Activated naive CD8-positive, alpha-beta T cell (primary cell): ENCODE results near the gene CHD9NB.

Experiments
- H3K27ac Mint-ChIP-seq: one replicate; pipeline ENCODE4 v1.8.0; 2021; ENCODE audit warnings: mixed read lengths
- H3K27me3 Mint-ChIP-seq: one replicate; pipeline ENCODE4 v1.8.0; 2021; ENCODE audit warnings: mixed read lengths
- H3K36me3 Mint-ChIP-seq: one replicate; pipeline ENCODE4 v1.8.0; 2021; ENCODE audit warnings: mixed read lengths
- H3K4me1 Mint-ChIP-seq: one replicate; pipeline ENCODE4 v1.8.0; 2021; ENCODE audit warnings: low read depth, mixed read lengths
- H3K4me3 Mint-ChIP-seq: one replicate; pipeline ENCODE4 v1.8.0; 2021; ENCODE audit warnings: mild to moderate bottlenecking, mixed read lengths
- H3K9me3 Mint-ChIP-seq: one replicate; pipeline ENCODE4 v1.8.0; 2021; ENCODE audit warnings: low read depth, mixed read lengths

The CHD9NB gene

DNA sequence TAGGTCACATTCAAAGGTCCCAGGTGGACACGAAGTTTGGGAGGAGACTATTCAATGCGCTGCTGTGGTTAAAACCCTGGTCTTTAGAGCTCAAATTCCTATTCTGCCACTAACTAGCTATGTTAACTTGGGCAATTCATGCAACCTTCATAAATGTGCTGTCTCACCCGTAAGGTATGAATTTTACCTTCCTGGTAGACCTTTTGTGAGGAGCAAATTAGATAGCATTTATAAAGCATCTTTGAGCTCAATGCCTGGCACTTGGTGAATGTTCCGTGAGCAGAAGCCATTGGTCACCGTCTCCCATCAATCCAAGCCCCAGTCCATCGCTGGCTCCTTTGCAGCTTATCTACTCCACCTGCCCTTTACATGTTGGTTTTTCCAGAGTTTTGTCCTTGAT is 16.6 kb downstream of the CHD9NB start:
- Mint-ChIP-seq H3K27me3 (peaks cover 6% of the 10 kb centered on the region), H3K4me3 (no peak overlapping the region), H3K36me3 (peaks cover 5% of the 10 kb centered on the region), H3K9me3 (no peaks in the 10 kb centered on the region), H3K27ac (no peak overlapping the region), H3K4me1 (no peaks in the 10 kb centered on the region)

DNA sequence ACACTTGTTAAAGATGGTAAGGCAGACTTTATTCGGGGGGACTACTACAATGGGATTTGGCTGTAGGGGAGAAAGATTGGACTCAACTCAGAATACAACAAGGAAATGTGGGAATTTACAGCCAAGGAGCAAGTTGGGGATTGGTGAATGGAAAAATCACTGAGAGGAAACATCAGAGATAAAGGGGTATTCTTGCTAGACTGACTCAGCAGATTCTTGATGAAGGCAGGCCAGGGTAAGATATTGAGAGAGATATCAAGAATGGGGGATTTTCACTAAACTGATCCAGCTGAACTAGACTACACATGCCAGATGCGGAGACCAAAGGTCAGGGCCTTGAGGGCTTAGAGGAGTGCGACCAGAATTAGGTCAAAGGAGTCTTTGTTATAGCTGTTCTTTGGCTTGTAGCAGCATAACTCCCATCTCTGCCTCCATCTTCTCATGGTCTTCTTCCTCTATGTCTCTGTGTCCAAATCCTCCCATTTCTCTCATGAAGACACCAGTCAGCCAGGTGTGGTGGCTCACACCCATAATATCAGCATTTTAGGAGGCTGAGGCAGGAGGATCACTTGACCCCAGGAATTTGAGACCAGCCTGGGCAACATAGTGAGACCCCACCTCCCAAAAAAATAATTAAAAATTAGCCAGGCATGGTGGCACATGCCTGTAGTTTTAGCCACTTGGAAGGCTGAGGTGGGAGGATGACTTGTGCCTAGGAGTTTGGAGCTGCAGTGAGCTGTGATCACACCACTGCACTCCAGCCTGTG is 17.3 kb downstream of the CHD9NB start:
- Mint-ChIP-seq H3K36me3 (peaks cover 5% of the 10 kb centered on the region), H3K27ac (no peak overlapping the region), H3K4me3 (no peak overlapping the region), H3K27me3 (peaks cover 6% of the 10 kb centered on the region), H3K9me3 (no peaks in the 10 kb centered on the region), H3K4me1 (no peaks in the 10 kb centered on the region)

DNA sequence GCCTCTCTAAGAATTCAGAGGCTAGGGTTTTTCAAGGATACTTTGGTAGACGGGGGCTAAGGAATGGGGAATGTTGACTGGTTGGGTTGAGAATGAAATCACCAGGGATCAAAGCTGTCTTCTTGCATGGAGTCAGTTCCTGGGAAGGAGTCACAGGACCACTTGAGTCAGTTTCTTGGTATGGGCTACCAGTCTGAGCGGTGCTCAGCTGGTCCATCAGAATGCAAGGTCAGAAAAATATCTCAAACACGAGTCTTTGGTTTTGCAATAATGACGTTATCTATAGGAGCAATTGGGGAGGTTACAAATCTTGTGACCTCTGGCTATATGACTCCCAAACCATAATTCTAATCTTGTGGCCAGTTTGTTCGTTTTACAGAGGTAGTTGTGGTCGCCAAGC is 18.4 kb downstream of the CHD9NB start:
- Mint-ChIP-seq H3K27ac (no peak overlapping the region), H3K4me1 (no peaks in the 10 kb centered on the region), H3K4me3 (no peak overlapping the region), H3K36me3 (peaks cover 5% of the 10 kb centered on the region), H3K9me3 (no peaks in the 10 kb centered on the region), H3K27me3 (peaks cover 9% of the 10 kb centered on the region)

DNA sequence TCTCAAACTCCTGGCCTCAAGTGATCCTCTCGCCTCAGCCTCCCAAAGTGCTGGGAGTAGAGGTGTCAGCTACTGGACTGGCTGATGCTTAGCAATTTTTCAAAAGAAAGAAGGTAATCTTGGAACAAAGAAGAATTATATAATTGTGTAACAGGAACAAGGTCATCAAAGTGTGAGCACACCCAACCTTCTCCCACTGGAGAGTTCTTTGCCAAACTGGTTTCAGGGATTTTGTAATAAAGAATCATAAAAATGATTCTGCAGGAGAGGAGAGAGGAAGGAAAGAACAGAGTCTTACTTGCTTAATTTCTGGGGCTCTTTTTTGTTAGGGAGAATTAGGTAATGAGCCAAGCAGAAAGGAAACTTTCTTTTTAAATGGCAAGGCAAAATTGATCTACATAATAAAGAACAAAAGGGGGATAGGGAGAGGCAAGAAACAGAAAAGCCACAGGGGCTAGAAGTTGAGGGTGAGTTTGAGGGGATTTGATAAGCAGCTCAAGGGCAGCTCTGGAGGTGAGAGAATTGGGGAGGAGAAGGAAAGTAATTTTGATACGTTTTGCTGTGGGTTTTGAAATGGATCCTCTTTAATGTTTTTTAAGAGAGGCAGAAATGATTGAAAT is 21.3 kb downstream of the CHD9NB start:
- H3K36me3 Mint-ChIP-seq = peaks cover 5% of the 10 kb centered on the region
- H3K4me3 Mint-ChIP-seq = no peak overlapping the region
- H3K27me3 Mint-ChIP-seq = peaks cover 11% of the 10 kb centered on the region
- no peaks in the 10 kb centered on the region for H3K9me3 Mint-ChIP-seq
- H3K27ac Mint-ChIP-seq = no peak overlapping the region
- H3K4me1 Mint-ChIP-seq = no peaks in the 10 kb centered on the region

DNA sequence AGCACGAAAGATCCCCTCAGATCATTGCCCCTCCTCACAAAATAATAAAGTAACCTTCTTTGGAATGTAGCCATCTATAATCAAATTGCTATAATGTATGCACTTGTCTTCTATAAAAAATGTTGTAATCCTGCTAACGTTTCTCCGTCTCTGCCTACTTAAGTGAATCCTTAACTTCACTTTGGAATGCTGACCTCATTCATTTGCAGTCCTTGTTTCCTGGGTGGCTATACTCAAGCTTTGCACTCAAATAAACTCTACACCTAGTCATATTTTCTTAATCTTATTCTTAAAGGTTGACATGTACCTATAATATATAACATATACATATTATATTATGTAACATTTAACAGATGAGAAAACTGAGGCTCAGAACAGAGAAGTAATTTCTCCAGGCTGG is 22.7 kb downstream of the CHD9NB start:
- Mint-ChIP-seq H3K4me3 (no peak overlapping the region), H3K4me1 (no peaks in the 10 kb centered on the region), H3K27ac (no peak overlapping the region), H3K36me3 (peaks cover 5% of the 10 kb centered on the region), H3K9me3 (no peaks in the 10 kb centered on the region), H3K27me3 (peaks cover 12% of the 10 kb centered on the region)

DNA sequence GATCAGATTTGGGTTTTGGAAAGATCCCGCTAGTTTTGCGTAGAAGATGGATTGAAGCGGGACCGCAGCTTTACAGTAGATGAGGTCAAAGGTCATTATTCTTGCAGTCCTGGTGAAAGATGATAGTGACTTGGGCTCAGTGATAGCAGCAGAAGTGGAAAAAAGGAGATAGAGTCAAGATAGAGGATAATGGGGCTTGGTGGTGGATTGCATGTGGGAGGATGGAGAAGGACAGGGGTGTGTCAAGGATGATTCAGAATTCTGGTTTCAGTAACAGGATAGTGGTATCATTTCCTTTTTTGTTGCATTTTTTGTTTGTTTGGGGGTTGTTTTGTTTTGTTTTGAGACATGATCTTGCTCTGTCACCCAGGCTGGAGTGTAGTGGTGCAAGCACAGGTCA is 28.7 kb downstream of the CHD9NB start:
- no peaks in the 10 kb centered on the region for H3K4me1 Mint-ChIP-seq
- H3K27me3 Mint-ChIP-seq = peaks cover 3% of the 10 kb centered on the region
- H3K27ac Mint-ChIP-seq = no peak overlapping the region
- H3K36me3 Mint-ChIP-seq = no peaks in the 10 kb centered on the region
- no peak overlapping the region for H3K4me3 Mint-ChIP-seq
- H3K9me3 Mint-ChIP-seq = no peaks in the 10 kb centered on the region

DNA sequence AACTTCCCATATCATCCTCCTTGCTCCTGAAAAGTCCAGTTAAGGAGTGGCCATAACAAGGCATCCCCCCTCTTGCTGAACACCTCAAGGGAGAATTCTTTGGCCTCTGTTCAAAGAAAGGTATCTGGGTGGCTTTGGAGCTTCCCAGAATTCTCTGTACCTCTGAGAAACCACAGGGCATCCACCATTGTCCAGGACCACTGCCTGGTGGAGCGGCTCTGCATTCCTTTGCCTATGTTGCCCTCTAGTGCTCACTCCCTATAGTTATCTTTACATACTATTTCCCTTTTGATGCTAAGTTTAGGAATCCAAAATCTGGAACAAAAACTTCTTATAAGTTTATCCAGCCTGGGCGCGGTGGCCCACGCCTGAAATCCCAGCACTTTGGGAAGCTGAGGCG is 30.3 kb downstream of the CHD9NB start:
- Mint-ChIP-seq H3K4me3 (no peak overlapping the region), H3K9me3 (no peaks in the 10 kb centered on the region), H3K27ac (no peak overlapping the region), H3K27me3 (peaks cover 1% of the 10 kb centered on the region), H3K4me1 (no peaks in the 10 kb centered on the region), H3K36me3 (no peaks in the 10 kb centered on the region)

DNA sequence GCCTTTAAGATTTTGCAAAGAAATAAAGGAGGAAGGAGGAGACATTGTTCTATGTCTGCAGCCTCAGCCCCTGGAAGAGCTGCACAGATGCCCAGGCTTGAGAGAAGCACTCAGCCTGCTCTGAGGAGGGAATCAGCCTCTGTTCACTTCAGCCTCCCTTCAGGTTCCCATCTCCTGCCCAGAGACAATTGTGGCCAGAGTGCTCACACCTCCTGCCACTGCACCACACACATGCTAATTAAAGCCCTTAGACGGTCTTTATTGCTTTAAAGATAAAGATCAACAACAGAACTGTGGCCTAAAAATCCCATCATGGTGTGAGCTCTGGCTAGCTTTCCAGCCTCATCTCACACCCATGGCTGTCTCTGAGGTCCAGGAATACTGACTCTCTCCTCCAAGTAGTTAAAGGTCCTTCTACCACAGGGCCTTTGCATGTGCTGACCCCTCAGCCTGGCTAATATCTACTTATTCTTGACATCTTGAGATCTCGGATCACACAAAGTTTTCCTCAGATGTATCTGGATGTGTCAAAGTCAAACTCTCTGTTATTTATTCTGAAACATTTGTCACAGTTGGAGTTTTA is 33.8 kb downstream of the CHD9NB start:
- peaks cover 7% of the 10 kb centered on the region for H3K27me3 Mint-ChIP-seq
- no peaks in the 10 kb centered on the region for H3K9me3 Mint-ChIP-seq
- no peak overlapping the region for H3K4me3 Mint-ChIP-seq
- no peaks in the 10 kb centered on the region for H3K4me1 Mint-ChIP-seq
- no peaks in the 10 kb centered on the region for H3K36me3 Mint-ChIP-seq
- no peak overlapping the region for H3K27ac Mint-ChIP-seq

DNA sequence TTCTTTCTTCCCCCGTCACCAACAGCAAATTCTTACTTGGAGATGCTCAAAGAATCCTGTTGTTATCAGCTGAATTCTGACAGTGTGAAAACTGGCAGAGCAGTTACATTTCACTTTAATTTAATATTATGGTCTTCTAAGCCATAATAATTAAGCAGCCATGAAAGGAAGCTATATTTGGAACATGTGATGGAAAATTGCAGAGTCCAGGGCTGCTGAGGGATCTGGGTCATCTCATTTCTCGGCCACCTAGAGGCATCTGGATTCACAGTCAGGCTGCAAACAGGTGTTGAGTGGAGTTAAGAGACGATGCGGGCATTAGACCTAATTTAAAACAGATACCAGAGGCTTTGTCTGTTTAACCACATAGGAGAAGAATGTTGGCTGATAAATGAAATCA is 38.4 kb downstream of the CHD9NB start:
- Mint-ChIP-seq H3K4me3 (no peak overlapping the region), H3K27ac (no peak overlapping the region), H3K9me3 (no peaks in the 10 kb centered on the region), H3K36me3 (no peaks in the 10 kb centered on the region), H3K27me3 (peaks cover 13% of the 10 kb centered on the region), H3K4me1 (no peaks in the 10 kb centered on the region)

DNA sequence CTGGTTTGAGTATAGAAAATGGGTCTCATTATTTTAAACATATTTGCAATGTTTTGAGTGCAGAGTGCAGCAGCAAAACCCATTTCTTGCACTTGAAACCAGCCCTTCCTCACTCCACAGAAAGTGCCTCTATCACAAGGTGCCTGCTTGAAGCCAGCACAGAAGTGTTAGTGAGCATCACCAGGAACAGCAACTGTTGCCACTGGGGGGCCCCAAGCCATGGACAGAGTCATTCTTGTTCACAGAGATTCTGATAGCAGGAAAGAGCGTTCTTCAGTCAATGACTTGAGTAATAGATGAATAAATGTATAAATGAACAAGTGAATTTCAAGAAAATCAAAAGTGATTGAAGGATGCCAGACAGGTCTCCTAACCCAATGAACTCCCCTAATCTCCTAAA is 45.6 kb downstream of the CHD9NB start:
- Mint-ChIP-seq H3K27ac (no peak overlapping the region), H3K36me3 (no peaks in the 10 kb centered on the region), H3K4me3 (no peak overlapping the region), H3K9me3 (no peaks in the 10 kb centered on the region), H3K27me3 (peaks cover 15% of the 10 kb centered on the region), H3K4me1 (no peaks in the 10 kb centered on the region)

DNA sequence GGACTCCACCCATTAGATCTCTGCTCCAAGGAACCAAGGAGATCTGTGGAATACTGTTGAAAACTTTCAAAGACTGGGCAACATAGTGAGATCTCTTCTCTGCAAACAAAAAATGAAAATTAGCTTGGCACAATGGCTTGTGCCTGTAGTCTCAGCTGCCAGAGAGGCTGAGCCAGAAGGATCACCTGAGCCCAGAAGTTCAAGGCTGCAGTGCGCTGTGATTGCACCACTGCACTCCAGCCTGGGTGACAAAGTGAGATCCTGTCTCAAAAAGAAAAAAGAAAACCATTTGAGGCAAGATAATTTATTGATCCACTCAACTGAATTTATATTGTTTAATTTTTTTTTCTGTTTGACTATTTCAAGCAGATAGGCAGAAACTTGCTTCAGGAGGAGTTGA is 54.8 kb downstream of the CHD9NB start:
- no peaks in the 10 kb centered on the region for H3K36me3 Mint-ChIP-seq
- no peak overlapping the region for H3K4me3 Mint-ChIP-seq
- no peaks in the 10 kb centered on the region for H3K4me1 Mint-ChIP-seq
- no peak overlapping the region for H3K27ac Mint-ChIP-seq
- no peaks in the 10 kb centered on the region for H3K9me3 Mint-ChIP-seq
- peaks cover 3% of the 10 kb centered on the region for H3K27me3 Mint-ChIP-seq

DNA sequence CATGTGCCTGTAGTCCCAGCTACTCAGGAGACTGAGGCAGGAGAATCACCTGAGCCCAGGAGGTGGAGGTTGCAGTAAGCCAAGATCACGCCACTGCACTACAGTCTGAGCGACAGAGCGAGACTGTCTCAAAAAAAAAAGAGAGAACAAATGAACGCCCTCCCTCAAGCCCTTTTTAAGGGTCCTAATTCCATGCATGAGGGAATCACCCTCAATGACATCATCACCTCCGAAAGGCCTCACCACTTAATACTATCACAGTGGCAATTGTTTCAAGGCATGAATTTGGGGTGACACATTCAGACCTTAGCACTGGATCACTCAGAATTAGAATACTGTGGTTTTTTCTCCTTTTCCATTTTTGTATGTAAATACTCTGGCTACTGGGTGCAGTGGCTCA is 57.8 kb downstream of the CHD9NB start:
- Mint-ChIP-seq H3K27ac (no peak overlapping the region), H3K4me1 (no peaks in the 10 kb centered on the region), H3K27me3 (peaks cover 3% of the 10 kb centered on the region), H3K36me3 (no peaks in the 10 kb centered on the region), H3K4me3 (no peak overlapping the region), H3K9me3 (no peaks in the 10 kb centered on the region)

DNA sequence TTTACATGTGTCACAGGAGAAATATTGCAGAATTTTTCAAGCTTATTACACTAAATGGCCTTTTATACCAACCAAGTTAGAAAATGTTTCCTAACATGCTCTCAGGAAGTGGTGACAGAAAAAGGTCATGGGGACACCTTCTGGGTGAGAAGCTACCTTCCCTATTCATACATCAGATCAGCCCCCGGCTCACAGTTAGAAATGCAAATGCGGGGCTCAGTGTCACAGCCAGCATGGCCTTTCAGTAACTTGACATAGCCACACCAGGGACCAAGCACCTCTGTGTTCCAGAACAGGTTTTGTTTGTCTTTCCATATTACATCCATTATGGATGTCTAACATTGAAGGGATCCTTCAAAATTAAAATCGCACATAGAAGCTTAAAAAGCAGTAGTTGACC is 59.5 kb downstream of the CHD9NB start:
- no peaks in the 10 kb centered on the region for H3K4me1 Mint-ChIP-seq
- no peak overlapping the region for H3K27ac Mint-ChIP-seq
- no peaks in the 10 kb centered on the region for H3K9me3 Mint-ChIP-seq
- peaks cover 7% of the 10 kb centered on the region for H3K27me3 Mint-ChIP-seq
- no peaks in the 10 kb centered on the region for H3K36me3 Mint-ChIP-seq
- H3K4me3 Mint-ChIP-seq = no peak overlapping the region

DNA sequence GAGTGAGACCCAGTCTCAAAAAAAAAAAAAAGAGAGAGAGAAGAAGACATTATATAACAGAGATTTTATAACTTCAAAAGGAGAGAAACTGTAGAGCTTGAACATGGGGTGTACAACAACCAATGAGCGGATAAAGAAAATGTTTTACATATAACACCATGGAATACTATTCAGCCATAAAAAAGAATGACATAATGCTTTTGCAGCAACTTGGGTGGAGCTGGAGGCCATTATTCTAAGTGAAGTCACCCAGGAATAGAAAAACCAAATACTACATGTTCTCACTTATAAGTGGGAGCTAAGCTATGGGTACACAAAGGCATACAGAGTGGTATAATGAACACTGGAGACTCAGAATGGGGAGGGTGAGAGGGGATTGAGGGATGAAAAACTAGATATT is 61.1 kb downstream of the CHD9NB start:
- Mint-ChIP-seq H3K36me3 (no peaks in the 10 kb centered on the region), H3K27ac (no peak overlapping the region), H3K4me1 (no peaks in the 10 kb centered on the region), H3K4me3 (no peak overlapping the region), H3K27me3 (peaks cover 10% of the 10 kb centered on the region), H3K9me3 (no peaks in the 10 kb centered on the region)
